ENCODE data around the gene ANKS1B.

The ANKS1B gene

DNA sequence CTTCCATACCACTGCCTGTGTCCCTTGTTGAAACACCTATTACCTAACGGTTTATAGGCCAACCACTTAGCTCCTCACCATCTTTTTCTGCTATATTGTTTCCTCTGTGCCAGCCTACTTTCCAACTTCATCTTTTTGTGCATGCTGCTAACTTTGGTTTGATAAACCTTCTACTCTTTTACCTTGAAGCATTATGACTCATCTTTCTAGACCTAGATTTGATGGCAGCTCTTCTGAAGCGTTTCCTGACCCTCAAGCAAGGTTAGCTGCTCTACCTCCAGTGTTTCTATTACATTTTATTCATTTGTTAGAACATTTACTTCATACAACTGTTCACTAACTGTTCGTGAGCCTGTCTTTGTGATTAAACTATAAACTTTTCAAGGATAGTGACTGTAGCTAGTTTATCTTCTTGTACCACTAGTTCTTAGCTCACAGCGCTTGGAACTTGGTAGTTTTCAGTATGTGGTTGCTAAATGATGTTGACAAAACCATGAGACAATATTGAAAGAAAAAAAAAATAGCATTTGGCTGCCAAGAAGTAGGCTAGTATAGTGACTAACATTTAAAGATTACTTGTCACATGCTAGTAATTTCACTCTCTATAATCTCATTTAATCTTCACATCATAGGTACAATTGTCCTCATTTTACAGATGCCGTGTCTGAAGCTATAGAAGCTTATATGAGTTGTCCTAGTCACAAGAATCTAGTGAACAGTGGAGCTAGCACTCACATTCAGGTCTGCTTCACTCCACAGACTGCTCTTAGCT, 1260.2 kb downstream of the ANKS1B start:
- no peaks in the 10 kb centered on the region for H3F3A ChIP-seq (ENCODE audit: insufficient read depth, low read length)
- no peaks in the 10 kb centered on the region for H3K27me3 ChIP-seq (ENCODE audit: insufficient read depth, low read length)
- no peaks in the 10 kb centered on the region for H3K79me2 ChIP-seq (ENCODE audit: insufficient read depth, low read length)
- H2AFZ ChIP-seq (ENCODE audit: low read length) = no peak overlapping the region
- no peaks in the 10 kb centered on the region for H4K20me1 ChIP-seq (ENCODE audit: insufficient read depth, low read length)
- no peaks in the 10 kb centered on the region for H3K4me1 ChIP-seq (ENCODE audit: insufficient read depth, low read length, severe bottlenecking)
- no peaks in the 10 kb centered on the region for H3K9me3 ChIP-seq (ENCODE audit: low read length)
- H3K4me2 ChIP-seq (ENCODE audit: low read length) = no peak overlapping the region
- H3K9ac ChIP-seq (ENCODE audit: low read length) = no peak overlapping the region
- H3K27ac ChIP-seq (ENCODE audit: low read depth, low read length, poor library complexity, severe bottlenecking) = no peak overlapping the region
- TF ChIP-seq EZH2 (IDR thresholded peaks at IDR 0.05; ENCODE audit: borderline replicate concordance, low read length) = no peak
- TF ChIP-seq, protein P1, sequence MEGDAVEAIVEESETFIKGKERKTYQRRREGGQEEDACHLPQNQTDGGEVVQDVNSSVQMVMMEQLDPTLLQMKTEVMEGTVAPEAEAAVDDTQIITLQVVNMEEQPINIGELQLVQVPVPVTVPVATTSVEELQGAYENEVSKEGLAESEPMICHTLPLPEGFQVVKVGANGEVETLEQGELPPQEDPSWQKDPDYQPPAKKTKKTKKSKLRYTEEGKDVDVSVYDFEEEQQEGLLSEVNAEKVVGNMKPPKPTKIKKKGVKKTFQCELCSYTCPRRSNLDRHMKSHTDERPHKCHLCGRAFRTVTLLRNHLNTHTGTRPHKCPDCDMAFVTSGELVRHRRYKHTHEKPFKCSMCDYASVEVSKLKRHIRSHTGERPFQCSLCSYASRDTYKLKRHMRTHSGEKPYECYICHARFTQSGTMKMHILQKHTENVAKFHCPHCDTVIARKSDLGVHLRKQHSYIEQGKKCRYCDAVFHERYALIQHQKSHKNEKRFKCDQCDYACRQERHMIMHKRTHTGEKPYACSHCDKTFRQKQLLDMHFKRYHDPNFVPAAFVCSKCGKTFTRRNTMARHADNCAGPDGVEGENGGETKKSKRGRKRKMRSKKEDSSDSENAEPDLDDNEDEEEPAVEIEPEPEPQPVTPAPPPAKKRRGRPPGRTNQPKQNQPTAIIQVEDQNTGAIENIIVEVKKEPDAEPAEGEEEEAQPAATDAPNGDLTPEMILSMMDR (IDR thresholded peaks at IDR 0.05; ENCODE audit: low read length) = no peak
- no peak overlapping the region for H3K4me3 ChIP-seq (ENCODE audit: low read depth, low read length, poor library complexity, severe bottlenecking)
- peaks cover 39% of the 10 kb centered on the region for H3K36me3 ChIP-seq (ENCODE audit: insufficient read depth, low read length)
- no peaks in the 10 kb centered on the region for H3K9me2 ChIP-seq (ENCODE audit: low read depth, low read length)

DNA sequence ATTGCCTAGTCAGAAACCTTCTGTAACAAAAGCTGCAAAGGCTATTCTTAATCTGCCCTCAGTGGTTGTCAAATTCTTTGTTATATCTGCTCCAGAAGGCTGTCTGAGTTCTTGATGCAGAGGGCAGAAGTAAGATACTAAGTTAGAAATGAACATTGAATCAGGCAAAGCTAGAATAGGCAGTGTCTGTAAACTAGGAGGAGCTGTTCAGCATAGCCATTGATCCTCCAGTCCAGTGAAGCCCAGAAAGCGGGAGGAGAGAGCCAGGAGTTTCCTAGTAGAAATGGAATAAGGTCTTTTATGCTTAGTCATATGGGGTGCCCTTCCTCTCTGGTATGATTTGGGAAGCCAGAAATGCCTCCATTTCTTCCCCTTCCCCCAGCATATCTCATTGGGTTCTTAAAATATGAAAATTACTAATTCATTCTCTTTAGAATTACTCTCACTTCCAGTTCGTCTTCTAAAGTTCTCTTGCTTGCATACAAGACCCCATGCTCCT, 1263.5 kb downstream of the ANKS1B start:
- H3K36me3 ChIP-seq (ENCODE audit: insufficient read depth, low read length) = peaks cover 23% of the 10 kb centered on the region

DNA sequence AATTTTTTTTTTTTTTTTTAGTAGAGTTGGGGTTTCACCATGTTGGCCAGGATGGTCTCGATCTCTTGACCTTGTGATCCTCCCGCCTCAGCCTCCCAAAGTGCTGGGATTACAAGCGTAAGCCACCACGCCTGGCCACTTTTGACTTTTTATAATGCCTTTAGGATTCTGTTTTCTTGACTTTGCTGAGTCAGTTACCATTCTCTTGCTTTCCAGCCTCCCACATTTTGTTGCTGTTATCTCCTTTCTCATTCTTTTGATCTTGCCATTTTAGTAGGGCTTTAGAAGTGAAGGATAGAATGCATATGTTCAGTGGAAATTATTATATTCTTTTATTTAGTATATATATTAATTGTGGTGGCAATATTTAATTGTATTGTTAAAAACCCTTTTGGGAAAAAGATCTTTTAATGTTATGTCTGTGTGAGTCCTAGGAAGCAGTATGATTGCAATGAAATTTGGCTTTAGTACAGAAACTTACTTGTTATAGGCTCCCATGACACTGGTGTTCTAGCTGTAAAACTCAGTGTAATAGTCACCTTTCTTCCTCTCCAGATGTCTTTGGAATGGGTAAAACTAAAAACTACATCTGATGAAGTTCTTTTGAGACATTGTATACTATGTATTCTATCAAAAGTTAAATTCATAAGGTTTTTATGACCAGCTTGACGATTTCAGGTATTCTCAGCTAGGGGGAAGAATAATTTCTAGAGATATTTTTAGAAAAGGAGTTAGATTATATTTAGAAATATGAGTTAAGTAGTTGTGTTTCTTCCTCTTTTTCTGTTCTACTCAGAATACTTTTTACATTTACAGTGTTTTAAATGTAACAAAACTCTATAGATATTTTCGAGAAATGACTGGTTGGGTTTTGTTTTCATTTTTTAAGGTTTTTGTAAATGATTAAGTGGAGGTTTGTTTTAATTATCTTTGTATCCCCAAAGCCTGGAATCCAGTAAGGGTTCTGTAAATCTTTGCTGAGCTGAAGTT, 1264.9 kb downstream of the ANKS1B start:
- no peaks in the 10 kb centered on the region for H3K4me1 ChIP-seq (ENCODE audit: insufficient read depth, low read length, severe bottlenecking)
- no peaks in the 10 kb centered on the region for H3K9me2 ChIP-seq (ENCODE audit: low read depth, low read length)
- H3K36me3 ChIP-seq (ENCODE audit: insufficient read depth, low read length) = peaks cover 23% of the 10 kb centered on the region
- H4K20me1 ChIP-seq (ENCODE audit: insufficient read depth, low read length) = no peaks in the 10 kb centered on the region
- no peaks in the 10 kb centered on the region for H3K9me3 ChIP-seq (ENCODE audit: low read length)
- H3F3A ChIP-seq (ENCODE audit: insufficient read depth, low read length) = no peaks in the 10 kb centered on the region
- no peak overlapping the region for H3K27ac ChIP-seq (ENCODE audit: low read depth, low read length, poor library complexity, severe bottlenecking)
- H3K79me2 ChIP-seq (ENCODE audit: insufficient read depth, low read length) = no peaks in the 10 kb centered on the region
- no peak overlapping the region for H3K9ac ChIP-seq (ENCODE audit: low read length)
- no peak overlapping the region for H2AFZ ChIP-seq (ENCODE audit: low read length)
- H3K27me3 ChIP-seq (ENCODE audit: insufficient read depth, low read length) = no peaks in the 10 kb centered on the region
- H3K4me3 ChIP-seq (ENCODE audit: low read depth, low read length, poor library complexity, severe bottlenecking) = no peak overlapping the region
- TF ChIP-seq EZH2 (IDR thresholded peaks at IDR 0.05; ENCODE audit: borderline replicate concordance, low read length) = no peak
- TF ChIP-seq, protein P1 (IDR thresholded peaks at IDR 0.05; ENCODE audit: low read length) = no peak
- H3K4me2 ChIP-seq (ENCODE audit: low read length) = no peak overlapping the region

More for the DNA sequence above, 1263.5 kb downstream of the ANKS1B start:
- Histone ChIP-seq H2AFZ (ENCODE audit: low read length) (no peak overlapping the region), H3K27me3 (ENCODE audit: insufficient read depth, low read length) (no peaks in the 10 kb centered on the region), H3K79me2 (ENCODE audit: insufficient read depth, low read length) (no peaks in the 10 kb centered on the region), H3K9me3 (ENCODE audit: low read length) (no peaks in the 10 kb centered on the region), H3K4me1 (ENCODE audit: insufficient read depth, low read length, severe bottlenecking) (no peaks in the 10 kb centered on the region), H3K4me3 (ENCODE audit: low read depth, low read length, poor library complexity, severe bottlenecking) (no peak overlapping the region), H3K4me2 (ENCODE audit: low read length) (no peak overlapping the region), H3F3A (ENCODE audit: insufficient read depth, low read length) (no peaks in the 10 kb centered on the region), H3K9ac (ENCODE audit: low read length) (no peak overlapping the region), H3K9me2 (ENCODE audit: low read depth, low read length) (no peaks in the 10 kb centered on the region), H4K20me1 (ENCODE audit: insufficient read depth, low read length) (no peaks in the 10 kb centered on the region), H3K27ac (ENCODE audit: low read depth, low read length, poor library complexity, severe bottlenecking) (no peak overlapping the region)
- TF ChIP-seq, protein P1 (IDR thresholded peaks at IDR 0.05; ENCODE audit: low read length) = no peak
- TF ChIP-seq EZH2 (IDR thresholded peaks at IDR 0.05; ENCODE audit: borderline replicate concordance, low read length) = no peak

Data from OCI-LY1 (cell line).